K562 (cell line): ENCODE data around the gene TMEM184A. TPM values are rescaled to one million over a fixed set of nuclear protein-coding genes. Genes with fewer than 3 reads are reported as not detected.

Experiments
- ETV6 ChIP-seq, 3 experiments: fragments of 150-350 bp in 1 of 3; sonication (generic) in 1 of 3; formaldehyde crosslinking in 1 of 3; IDR thresholded peaks; 2 replicates each; pipeline versions ENCODE4 v1.6.1 to v1.8.0; 2014 to 2022; ENCODE audit warnings: borderline replicate concordance in 2 of 3, low read depth in 2 of 3, antibody characterized with exemption in 1 of 3, low read length in 1 of 3, mild to moderate bottlenecking in 1 of 3, missing genetic modification reagents in 1 of 3
- EWSR1 ChIP-seq: fragments of 450-650 bp; IDR thresholded peaks from 2 replicates; pipeline ENCODE4 v1.6.1; 2018; ENCODE audit warnings: borderline replicate concordance, mild to moderate bottlenecking, low read depth, moderate library complexity; ENCODE audit not compliant: partially characterized antibody
- KDM1A ChIP-seq, 2 experiments: fragments of 450-650 bp; IDR thresholded peaks; 2 replicates each; pipeline ENCODE4 v1.6.1; 2016; ENCODE audit warnings: mild to moderate bottlenecking in 2 of 2
- LARP7 ChIP-seq: fragments of 450-650 bp; IDR thresholded peaks from 2 replicates; pipeline ENCODE4 v1.6.1; 2016
- MEF2A ChIP-seq: IDR thresholded peaks from 2 replicates; pipeline ENCODE4 v1.6.1; 2011; ENCODE audit warnings: low read depth, mild to moderate bottlenecking, low read length, moderate library complexity; ENCODE audit not compliant: control insufficient read depth
- MGA ChIP-seq: fragments of 450-650 bp; IDR thresholded peaks from 2 replicates; pipeline ENCODE4 v1.6.1; 2016; ENCODE audit warnings: mild to moderate bottlenecking, moderate library complexity
- ZKSCAN3 ChIP-seq: fragments of 250-450 bp; sonication (Bioruptor Pico); IDR thresholded peaks from 2 replicates; pipeline ENCODE4 v1.4.0; 2020
- ZNF445 ChIP-seq: fragments of 250-450 bp; sonication (Bioruptor Pico); IDR thresholded peaks from 2 replicates; pipeline ENCODE4 v1.4.0; 2020; ENCODE audit warnings: low read depth, mild to moderate bottlenecking, moderate library complexity
- polyA plus RNA-seq, 8 experiments: library from polyadenylated mRNA; depleted of rRNA in 4 of 8; stranded (reverse) in 5 of 8; unstranded in 3 of 8; fragments of >200 nt; fragmentation: Nextera tagmentation in 2 of 8; fragmentation: Illumina TruSeq in 1 of 8; extraction: Ambion mirVana in 2 of 8; extraction: Trizol in 1 of 8; gene quantifications; 2 replicates each; pipeline versions ENCODE4 v1.2.1 to v1.2.3, GENCODE V29; 2011 to 2014; ENCODE audit warnings: inconsistent platforms in 1 of 8, missing spikeins in 1 of 8
- total RNA-seq, 7 experiments: library from RNA; depleted of rRNA in 6 of 7; stranded (reverse); fragments of >200 nt in 6 of 7; fragmentation: Illumina TruSeq in 2 of 7; extraction: Trizol in 2 of 7; gene quantifications; 2 replicates each; pipeline versions ENCODE4 v1.2.1 to v1.2.3, GENCODE V29; 2011 to 2021; ENCODE audit warnings: low replicate concordance in 1 of 7
- TF ChIP-seq, protein P1 (sequence below): fragments of 250-450 bp; sonication (Bioruptor Pico); IDR thresholded peaks from 2 replicates; pipeline ENCODE4 v1.4.0; 2020

The TMEM184A gene
- total and polyA plus RNA-seq, 9 of the 15 experiments (the other 6 are each of a cell fraction or from before 2014, with no cell fraction given) = 0.10 to 0.18 (median 0.11) TPM; not detected in 6

GRCh38 chr7:1569833-1570632 lies 14.0 kb upstream of the TMEM184A start, which contains the start of gene PSMG3 (continued):
- TF ChIP-seq, protein P1, sequence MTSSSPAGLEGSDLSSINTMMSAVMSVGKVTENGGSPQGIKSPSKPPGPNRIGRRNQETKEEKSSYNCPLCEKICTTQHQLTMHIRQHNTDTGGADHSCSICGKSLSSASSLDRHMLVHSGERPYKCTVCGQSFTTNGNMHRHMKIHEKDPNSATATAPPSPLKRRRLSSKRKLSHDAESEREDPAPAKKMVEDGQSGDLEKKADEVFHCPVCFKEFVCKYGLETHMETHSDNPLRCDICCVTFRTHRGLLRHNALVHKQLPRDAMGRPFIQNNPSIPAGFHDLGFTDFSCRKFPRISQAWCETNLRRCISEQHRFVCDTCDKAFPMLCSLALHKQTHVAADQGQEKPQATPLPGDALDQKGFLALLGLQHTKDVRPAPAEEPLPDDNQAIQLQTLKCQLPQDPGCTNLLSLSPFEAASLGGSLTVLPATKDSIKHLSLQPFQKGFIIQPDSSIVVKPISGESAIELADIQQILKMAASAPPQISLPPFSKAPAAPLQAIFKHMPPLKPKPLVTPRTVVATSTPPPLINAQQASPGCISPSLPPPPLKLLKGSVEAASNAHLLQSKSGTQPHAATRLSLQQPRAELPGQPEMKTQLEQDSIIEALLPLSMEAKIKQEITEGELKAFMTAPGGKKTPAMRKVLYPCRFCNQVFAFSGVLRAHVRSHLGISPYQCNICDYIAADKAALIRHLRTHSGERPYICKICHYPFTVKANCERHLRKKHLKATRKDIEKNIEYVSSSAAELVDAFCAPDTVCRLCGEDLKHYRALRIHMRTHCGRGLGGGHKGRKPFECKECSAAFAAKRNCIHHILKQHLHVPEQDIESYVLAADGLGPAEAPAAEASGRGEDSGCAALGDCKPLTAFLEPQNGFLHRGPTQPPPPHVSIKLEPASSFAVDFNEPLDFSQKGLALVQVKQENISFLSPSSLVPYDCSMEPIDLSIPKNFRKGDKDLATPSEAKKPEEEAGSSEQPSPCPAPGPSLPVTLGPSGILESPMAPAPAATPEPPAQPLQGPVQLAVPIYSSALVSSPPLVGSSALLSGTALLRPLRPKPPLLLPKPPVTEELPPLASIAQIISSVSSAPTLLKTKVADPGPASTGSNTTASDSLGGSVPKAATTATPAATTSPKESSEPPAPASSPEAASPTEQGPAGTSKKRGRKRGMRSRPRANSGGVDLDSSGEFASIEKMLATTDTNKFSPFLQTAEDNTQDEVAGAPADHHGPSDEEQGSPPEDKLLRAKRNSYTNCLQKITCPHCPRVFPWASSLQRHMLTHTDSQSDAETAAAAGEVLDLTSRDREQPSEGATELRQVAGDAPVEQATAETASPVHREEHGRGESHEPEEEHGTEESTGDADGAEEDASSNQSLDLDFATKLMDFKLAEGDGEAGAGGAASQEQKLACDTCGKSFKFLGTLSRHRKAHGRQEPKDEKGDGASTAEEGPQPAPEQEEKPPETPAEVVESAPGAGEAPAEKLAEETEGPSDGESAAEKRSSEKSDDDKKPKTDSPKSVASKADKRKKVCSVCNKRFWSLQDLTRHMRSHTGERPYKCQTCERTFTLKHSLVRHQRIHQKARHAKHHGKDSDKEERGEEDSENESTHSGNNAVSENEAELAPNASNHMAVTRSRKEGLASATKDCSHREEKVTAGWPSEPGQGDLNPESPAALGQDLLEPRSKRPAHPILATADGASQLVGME (CRISPR knock-in tag) = peak; percentile 59; the same call in 1 of the 2 replicates
- TF ChIP-seq ZKSCAN3 (CRISPR knock-in tag) (no peak), ETV6 (IDR thresholded peaks at IDR 0.05; ENCODE audit: borderline replicate concordance in 1 of 2, low read depth in 2 of 2, low read length in 1 of 2) (no peak), ETV6 (CRISPR knock-in tag; IDR thresholded peaks at IDR 0.05; ENCODE audit: borderline replicate concordance) (peak; percentile 71; the same call in 1 of the 2 replicates), EWSR1 (no peak), LARP7 (no peak), KDM1A (IDR thresholded peaks at IDR 0.05) (no peak), MEF2A (no peak), ZNF445 (no peak), MGA (peak; percentile 13; the same call in 1 of the 2 replicates)
